ENCODE results near the gene PHACTR1.
A peak's percentile ranks its signal among the peaks of the same experiment; 100 is the strongest.

GRCh38 chr6:13194852-13195251 lies 478.3 kb downstream of the PHACTR1 start:
- peak in 1 of 4 experiments; percentile 17 for TF ChIP-seq CTCF (IDR thresholded peaks at IDR 0.05)
- TF ChIP-seq POLR2AphosphoS5 (IDR thresholded peaks at IDR 0.05): no peak
- TF ChIP-seq POLR2A (IDR thresholded peaks at IDR 0.05): no peak
